ENCODE results near the gene TMEM204.

DNA sequence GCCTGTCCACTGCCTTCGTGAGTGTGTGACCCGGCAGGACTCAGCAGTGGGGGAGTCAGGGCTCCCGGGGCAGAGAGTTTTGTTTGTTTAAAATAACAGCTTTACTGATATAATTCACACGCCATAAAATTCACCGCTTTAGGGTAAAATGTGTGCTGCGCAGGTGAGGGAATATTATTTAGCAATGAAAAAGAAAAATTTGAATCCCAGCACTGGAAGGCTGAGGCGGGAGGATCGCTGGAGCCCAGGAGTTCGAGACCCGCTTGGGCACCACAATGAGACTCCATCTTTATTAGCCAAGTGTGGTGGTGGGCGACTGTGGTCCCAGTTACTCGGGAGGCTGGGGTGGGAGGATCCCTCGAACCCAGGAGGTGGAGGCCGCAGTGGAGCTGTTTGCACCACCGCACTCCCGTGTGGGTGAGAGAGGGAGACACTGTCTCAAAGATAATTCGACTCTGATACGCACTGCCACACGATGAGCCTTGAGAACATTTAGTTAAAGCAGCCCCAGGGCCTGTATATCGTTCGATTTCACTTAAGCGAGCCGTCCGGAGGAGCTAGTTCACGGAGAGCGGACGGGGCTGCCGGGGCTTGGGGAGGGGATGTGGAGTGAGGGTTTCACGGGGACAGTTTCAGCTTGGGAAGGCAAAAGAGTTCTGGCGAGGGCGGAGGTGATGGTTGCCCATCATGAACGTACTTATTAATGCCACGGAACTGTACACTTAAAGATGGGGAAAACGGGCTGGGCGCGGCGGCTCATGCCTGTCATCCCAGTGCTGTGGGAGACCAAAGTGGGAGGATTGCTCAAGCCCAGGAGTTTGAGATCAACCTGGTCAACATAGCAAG, 30.1 kb upstream of the TMEM204 start:
- TF ChIP-seq RAD21 (IDR thresholded peaks at IDR 0.05; ENCODE audit: low read depth) (no peak), CREB1 (IDR thresholded peaks at IDR 0.05; ENCODE audit: low read depth) (no peak), EGR1 (IDR thresholded peaks at IDR 0.05) (no peak), EP300 (IDR thresholded peaks at IDR 0.05; ENCODE audit: borderline replicate concordance) (no peak), TCF12 (IDR thresholded peaks at IDR 0.05; ENCODE audit: low read depth) (no peak), NFIC (IDR thresholded peaks at IDR 0.05) (no peak), YY1 (IDR thresholded peaks at IDR 0.05; ENCODE audit: low read depth) (no peak), CEBPB (IDR thresholded peaks at IDR 0.05) (no peak), TAF1 (IDR thresholded peaks at IDR 0.05; ENCODE audit: low read depth) (no peak), TEAD4 (IDR thresholded peaks at IDR 0.05) (no peak), ZBTB7A (IDR thresholded peaks at IDR 0.05; ENCODE audit: low read depth) (no peak)
- TF ChIP-seq, protein P1, sequence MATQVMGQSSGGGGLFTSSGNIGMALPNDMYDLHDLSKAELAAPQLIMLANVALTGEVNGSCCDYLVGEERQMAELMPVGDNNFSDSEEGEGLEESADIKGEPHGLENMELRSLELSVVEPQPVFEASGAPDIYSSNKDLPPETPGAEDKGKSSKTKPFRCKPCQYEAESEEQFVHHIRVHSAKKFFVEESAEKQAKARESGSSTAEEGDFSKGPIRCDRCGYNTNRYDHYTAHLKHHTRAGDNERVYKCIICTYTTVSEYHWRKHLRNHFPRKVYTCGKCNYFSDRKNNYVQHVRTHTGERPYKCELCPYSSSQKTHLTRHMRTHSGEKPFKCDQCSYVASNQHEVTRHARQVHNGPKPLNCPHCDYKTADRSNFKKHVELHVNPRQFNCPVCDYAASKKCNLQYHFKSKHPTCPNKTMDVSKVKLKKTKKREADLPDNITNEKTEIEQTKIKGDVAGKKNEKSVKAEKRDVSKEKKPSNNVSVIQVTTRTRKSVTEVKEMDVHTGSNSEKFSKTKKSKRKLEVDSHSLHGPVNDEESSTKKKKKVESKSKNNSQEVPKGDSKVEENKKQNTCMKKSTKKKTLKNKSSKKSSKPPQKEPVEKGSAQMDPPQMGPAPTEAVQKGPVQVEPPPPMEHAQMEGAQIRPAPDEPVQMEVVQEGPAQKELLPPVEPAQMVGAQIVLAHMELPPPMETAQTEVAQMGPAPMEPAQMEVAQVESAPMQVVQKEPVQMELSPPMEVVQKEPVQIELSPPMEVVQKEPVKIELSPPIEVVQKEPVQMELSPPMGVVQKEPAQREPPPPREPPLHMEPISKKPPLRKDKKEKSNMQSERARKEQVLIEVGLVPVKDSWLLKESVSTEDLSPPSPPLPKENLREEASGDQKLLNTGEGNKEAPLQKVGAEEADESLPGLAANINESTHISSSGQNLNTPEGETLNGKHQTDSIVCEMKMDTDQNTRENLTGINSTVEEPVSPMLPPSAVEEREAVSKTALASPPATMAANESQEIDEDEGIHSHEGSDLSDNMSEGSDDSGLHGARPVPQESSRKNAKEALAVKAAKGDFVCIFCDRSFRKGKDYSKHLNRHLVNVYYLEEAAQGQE (IDR thresholded peaks at IDR 0.05; ENCODE audit: low read depth) = no peak
- TF ChIP-seq, protein P2, sequence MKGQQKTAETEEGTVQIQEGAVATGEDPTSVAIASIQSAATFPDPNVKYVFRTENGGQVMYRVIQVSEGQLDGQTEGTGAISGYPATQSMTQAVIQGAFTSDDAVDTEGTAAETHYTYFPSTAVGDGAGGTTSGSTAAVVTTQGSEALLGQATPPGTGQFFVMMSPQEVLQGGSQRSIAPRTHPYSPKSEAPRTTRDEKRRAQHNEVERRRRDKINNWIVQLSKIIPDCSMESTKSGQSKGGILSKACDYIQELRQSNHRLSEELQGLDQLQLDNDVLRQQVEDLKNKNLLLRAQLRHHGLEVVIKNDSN (IDR thresholded peaks at IDR 0.05) = no peak
- TF ChIP-seq, protein P3, sequence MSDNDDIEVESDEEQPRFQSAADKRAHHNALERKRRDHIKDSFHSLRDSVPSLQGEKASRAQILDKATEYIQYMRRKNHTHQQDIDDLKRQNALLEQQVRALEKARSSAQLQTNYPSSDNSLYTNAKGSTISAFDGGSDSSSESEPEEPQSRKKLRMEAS (IDR thresholded peaks at IDR 0.05) = no peak

Data from Ishikawa (cell line).